Measurements from ENCODE around the gene UBE4B. TPM values are rescaled to one million over a fixed set of nuclear protein-coding genes. Genes with fewer than 3 reads are reported as not detected.

Gene UBE4B
- total RNA-seq, 1 experiment from 2014 or later, result 44.7 TPM

- no TSS peak for BruUV-seq (replicated peaks)
- peaks cover 4% of the 10 kb centered on the region; the same call in 1 of the 2 replicates for H3K79me2 ChIP-seq (ENCODE audit: insufficient read depth, low read length)
- intact Hi-C loops (cut with micrococcal nuclease), result no loop called here
- H3K27me3 ChIP-seq (ENCODE audit: insufficient read depth, low read length), result no peaks in the 10 kb centered on the region
- H3K4me1 ChIP-seq (ENCODE audit: control insufficient read depth in 1 of 2, insufficient read depth in 2 of 2, low read length in 2 of 2), result peaks cover 3 to 19% of the 10 kb centered on the region in 2 experiments
- CTCF ChIA-PET, result no interaction called here
- H3K9me3 ChIP-seq (ENCODE audit: control insufficient read depth in 1 of 2, insufficient read depth in 1 of 2, low read depth in 1 of 2, low read length in 2 of 2), result no peaks in the 10 kb centered on the region
- peak overlapping the region; percentile 32; the same call in 1 of the 2 replicates for H3K4me2 ChIP-seq (ENCODE audit: low read length)
- POLR2A ChIA-PET, result interaction anchor here (0.7 kb wide), 1 partner anchor 13 kb away, joined by 3 read pairs; no protein-coding TSS in a partner anchor
- H3K9ac ChIP-seq (ENCODE audit: low read length), result no peak overlapping the region
- DNase-seq (ENCODE audit: low read depth, low spot score) (no peak), ATAC-seq (peak; percentile 86)
- TF ChIP-seq YY1 (IDR thresholded peaks at IDR 0.05; ENCODE audit: extremely low read depth, insufficient replicate concordance, low read depth, low read length), result no peak
- no peak for TF ChIP-seq POLR2AphosphoS5 (IDR thresholded peaks at IDR 0.05; ENCODE audit: low read depth, low read length)
- no peak for TF ChIP-seq TCF7L2 (IDR thresholded peaks at IDR 0.05; ENCODE audit: borderline replicate concordance, extremely low read depth, insufficient read depth, insufficient read length)
- no peak for TF ChIP-seq ATF3 (IDR thresholded peaks at IDR 0.05)
- TF ChIP-seq REST (IDR thresholded peaks at IDR 0.05; ENCODE audit: low read depth), result no peak
- TF ChIP-seq SP1 (IDR thresholded peaks at IDR 0.05; ENCODE audit: low read depth), result 0 out of 2 replicates have a peak, but pooled peaks have one; percentile 28
- no peak for TF ChIP-seq ZBTB33 (IDR thresholded peaks at IDR 0.05; ENCODE audit: extremely low read depth, insufficient replicate concordance, low read length)
- TF ChIP-seq FOSL1 (IDR thresholded peaks at IDR 0.05; ENCODE audit: low read depth), result peak; percentile 49
- TF ChIP-seq RAD21 (IDR thresholded peaks at IDR 0.05; ENCODE audit: low read depth), result no peak
- no peak for TF ChIP-seq CBX3 (IDR thresholded peaks at IDR 0.05; ENCODE audit: low read depth)
- no peak for TF ChIP-seq CEBPB (IDR thresholded peaks at IDR 0.05; ENCODE audit: low read depth)
- no peak for TF ChIP-seq ELF1 (IDR thresholded peaks at IDR 0.05; ENCODE audit: borderline replicate concordance, low read depth)
- no peak for TF ChIP-seq EZH2phosphoT487 (IDR thresholded peaks at IDR 0.05; ENCODE audit: borderline replicate concordance)
- no peak for TF ChIP-seq EGR1 (IDR thresholded peaks at IDR 0.05; ENCODE audit: low read depth)
- no peak for TF ChIP-seq CTCF (IDR thresholded peaks at IDR 0.05 in 2 of 3, conservative IDR thresholded peaks at IDR 0.05 in 1 of 3; ENCODE audit: borderline replicate concordance in 1 of 3, insufficient read depth in 1 of 3, low read depth in 2 of 3, low read length in 2 of 3)
- no peak for TF ChIP-seq JUND (IDR thresholded peaks at IDR 0.05)
- no peaks in the 10 kb centered on the region for H3K9me2 ChIP-seq (ENCODE audit: insufficient read depth)
- H2AFZ ChIP-seq (ENCODE audit: low read depth, low read length, poor library complexity, severe bottlenecking), result no peak overlapping the region
- no peaks in the 10 kb centered on the region for H3K36me3 ChIP-seq (ENCODE audit: control insufficient read depth in 1 of 2, insufficient read depth in 2 of 2, low read length in 2 of 2)
- H3K27ac ChIP-seq (ENCODE audit: low read depth, low read length), result no peak overlapping the region
- no peaks in the 10 kb centered on the region for H4K20me1 ChIP-seq (ENCODE audit: insufficient read depth)
- RAD21 ChIA-PET (ENCODE audit: low non-redundant PET in 1 of 2, low total read pairs in 2 of 2, uncharacterized antibody in 2 of 2, unreplicated experiment in 2 of 2), result no interaction called here
- no peak overlapping the region for H3K4me3 ChIP-seq (replicated peaks in 1 of 2; ENCODE audit: low read depth in 1 of 2, low read length in 2 of 2)
Measured at GRCh38 chr1:10074059-10074851, 41.5 kb downstream of the UBE4B start.
